GM12878 (cell line): ENCODE data around the gene ARL5A. TPM values are rescaled to one million over a fixed set of nuclear protein-coding genes. Genes with fewer than 3 reads are reported as not detected.

Source experiments
- ATAC-seq: fragments of 200-7000 bp; cut with Tn5 transposase; 3 replicates; pipeline ENCODE4 v1.9.1; 2020; ENCODE audit warnings: mild to moderate bottlenecking, moderate library complexity
- BruUV-seq: library from RNA; stranded (reverse); fragments of 400-500 nt; replicated peaks from 2 replicates; lab custom pipeline; 2021; lab: Mats Ljungman, UMichigan
- CTCF ChIA-PET: fragments of 300-600 bp; sonication (Branson Sonifier 250); formaldehyde crosslinking; extraction: SDS; loops from one replicate; lab custom pipeline; 2021; ENCODE audit warnings: inconsistent platforms; lab: Yijun Ruan, JAX
- POLR2A ChIA-PET: fragments of 350-600 bp; formaldehyde crosslinking; extraction: SDS; loops from one replicate; lab custom pipeline; 2021; ENCODE audit warnings: inconsistent platforms; lab: Charles Lee
- RAD21 ChIA-PET: fragments of 300-600 bp; sonication (Branson Sonifier 250); formaldehyde crosslinking; loops from one replicate; lab custom pipeline; 2023; ENCODE audit warnings: antibody characterized with exemption; ENCODE audit not compliant: unreplicated experiment; lab: Charles Lee
- SMC1A ChIA-PET: fragments of 300-600 bp; sonication (Branson Sonifier 250); formaldehyde crosslinking; loops from one replicate; lab custom pipeline; 2023; ENCODE audit not compliant: unreplicated experiment, uncharacterized antibody; lab: Charles Lee
- DNase-seq: peaks from one replicate; pipeline ENCODE4 v3.0.0-alpha.2; 2011; ENCODE audit warnings: low read depth, low spot score
- FAIRE-seq: peaks from 3 replicates; lab custom pipeline; 2011; peaks lifted over from hg19 to GRCh38; lab: Jason Lieb, UNC
- H2AFZ ChIP-seq: 2 replicates; pipeline ENCODE4 v1.6.0; 2011; ENCODE audit warnings: low read depth, low read length, control low read depth; ENCODE audit not compliant: control insufficient read depth
- H3K27ac ChIP-seq: 2 replicates; pipeline ENCODE4 v1.5.1; 2011; ENCODE audit warnings: control low read depth; ENCODE audit not compliant: control insufficient read depth, insufficient read depth
- H3K27me3 ChIP-seq, 2 experiments: replicated peaks in 1 of 2; 2 replicates each; pipeline versions ENCODE4 v1.6.0 to v1.6.1; 2011; ENCODE audit warnings: low read length in 1 of 2; ENCODE audit not compliant: control insufficient read depth in 2 of 2, insufficient read depth in 2 of 2
- H3K36me3 ChIP-seq, 2 experiments: 2 replicates each; pipeline ENCODE4 v1.5.1; 2011; ENCODE audit warnings: low read length in 1 of 2; ENCODE audit not compliant: control insufficient read depth in 2 of 2, insufficient read depth in 2 of 2
- H3K4me1 ChIP-seq: 2 replicates; pipeline ENCODE4 v1.6.1; 2011; ENCODE audit warnings: mild to moderate bottlenecking, low read length, moderate library complexity, mixed read lengths; ENCODE audit not compliant: control insufficient read depth, insufficient read depth
- H3K4me2 ChIP-seq: 2 replicates; pipeline ENCODE4 v1.6.0; 2011; ENCODE audit warnings: control low read depth; ENCODE audit not compliant: control insufficient read depth, insufficient read depth
- H3K4me3 ChIP-seq: fragments of 200-600 bp; sonication (generic); 2 replicates; pipeline ENCODE4 v1.5.1; 2016
- H3K79me2 ChIP-seq: 2 replicates; pipeline ENCODE4 v1.6.0; 2011; ENCODE audit warnings: low read length; ENCODE audit not compliant: control insufficient read depth, insufficient read depth
- H3K9ac ChIP-seq: 2 replicates; pipeline ENCODE4 v1.8.0; 2011; ENCODE audit warnings: low read length, control low read depth, mixed read lengths; ENCODE audit not compliant: control insufficient read depth, insufficient read depth
- H3K9me3 ChIP-seq: replicated peaks from 3 replicates; pipeline ENCODE4 v1.5.1; 2011; ENCODE audit warnings: mild to moderate bottlenecking, low read length; ENCODE audit not compliant: control insufficient read depth, insufficient read depth
- H4K20me1 ChIP-seq: 2 replicates; pipeline ENCODE4 v1.6.0; 2011; ENCODE audit not compliant: control insufficient read depth, insufficient read depth
- CHD1 ChIP-seq: IDR thresholded peaks from 2 replicates; pipeline ENCODE4 v1.6.1; 2012; ENCODE audit warnings: low read depth, low read length, improper control_type of control experiment
- FOXM1 ChIP-seq: IDR thresholded peaks from 2 replicates; pipeline ENCODE4 v1.6.1; 2012; ENCODE audit warnings: low read depth, mild to moderate bottlenecking, inconsistent platforms, low read length, moderate library complexity
- HCFC1 ChIP-seq: fragments of 150-350 bp; IDR thresholded peaks from 2 replicates; pipeline ENCODE4 v1.6.1; 2014; ENCODE audit warnings: low read length
- HDAC2 ChIP-seq: fragments of 200-600 bp; sonication (generic); IDR thresholded peaks from 2 replicates; pipeline ENCODE4 v1.6.1; 2017
- JUNB ChIP-seq: IDR thresholded peaks from 2 replicates; pipeline ENCODE4 v1.6.1; 2016; ENCODE audit warnings: antibody characterized with exemption, mild to moderate bottlenecking
- LARP7 ChIP-seq: fragments of 450-650 bp; IDR thresholded peaks from 2 replicates; pipeline ENCODE4 v1.6.1; 2017; ENCODE audit warnings: mild to moderate bottlenecking
- MAX ChIP-seq: IDR thresholded peaks from 2 replicates; pipeline ENCODE4 v1.6.1; 2012; ENCODE audit warnings: low read depth, low read length, improper control_type of control experiment
- MEF2A ChIP-seq: IDR thresholded peaks from 2 replicates; pipeline ENCODE4 v1.6.1; 2011; ENCODE audit warnings: low read depth, mild to moderate bottlenecking, low read length, moderate library complexity; ENCODE audit not compliant: insufficient read depth
- NR2C1 ChIP-seq: fragments of 450-650 bp; IDR thresholded peaks from 2 replicates; pipeline ENCODE4 v1.6.1; 2017; ENCODE audit warnings: antibody characterized with exemption, mild to moderate bottlenecking, moderate library complexity
- RUNX3 ChIP-seq: IDR thresholded peaks from 2 replicates; pipeline ENCODE4 v1.6.1; 2012; ENCODE audit warnings: low read length, inconsistent platforms
- SREBF1 ChIP-seq: IDR thresholded peaks from 2 replicates; pipeline ENCODE4 v1.6.1; 2012; ENCODE audit warnings: mild to moderate bottlenecking, low read length
- ZBTB40 ChIP-seq: fragments of 450-650 bp; IDR thresholded peaks from 2 replicates; pipeline ENCODE4 v1.6.1; 2016; ENCODE audit warnings: mild to moderate bottlenecking, moderate library complexity, borderline replicate concordance
- ZNF207 ChIP-seq: fragments of 450-650 bp; IDR thresholded peaks from 2 replicates; pipeline ENCODE4 v1.6.1; 2014; ENCODE audit warnings: antibody characterized with exemption, mild to moderate bottlenecking, borderline replicate concordance
- WGBS: methylation state at CpG from one replicate; pipeline ENCODE4 v1.1.6; 2016; ENCODE audit warnings: low lambda C conversion rate; ENCODE audit not compliant: insufficient replicate concordance, insufficient coverage; ENCODE audit errors: missing lambda C conversion rate; 5-methylcytosine and 5-hydroxymethylcytosine counted together
- in situ Hi-C: fragments of 300-500 bp; cut with MboI; formaldehyde crosslinking; loops from 9 replicates; pipeline ENCODE4 v1.14.3; 2018; ENCODE audit warnings: mixed read lengths
- intact Hi-C: fragments of 100-400 bp; cut with micrococcal nuclease; formaldehyde crosslinking; loops from one replicate; pipeline ENCODE4 v1.14.2; 2022; ENCODE audit not compliant: unreplicated experiment
- polyA plus RNA-seq, 11 experiments: library from polyadenylated mRNA; depleted of rRNA in 4 of 11; unstranded in 6 of 11; stranded (reverse) in 5 of 11; fragments of >200 nt; fragmentation: Nextera tagmentation in 4 of 11; fragmentation: Illumina TruSeq in 1 of 11; extraction: Ambion mirVana in 4 of 11; extraction: Trizol in 1 of 11; gene quantifications; 1 replicate in 1 of 11; 2 replicates in 10 of 11; pipeline versions ENCODE4 v1.2.1 to v1.2.3, GENCODE V29; 2011 to 2016; ENCODE audit warnings: inconsistent platforms in 2 of 11, missing spikeins in 2 of 11, low read depth in 1 of 11
- total RNA-seq, 4 experiments: library from RNA; depleted of rRNA in 3 of 4; stranded (reverse); fragments of >200 nt in 3 of 4; fragmentation: Illumina TruSeq in 1 of 4; extraction: Trizol in 1 of 4; gene quantifications; 2 replicates each; pipeline versions ENCODE4 v1.2.1 to v1.2.3, GENCODE V29; 2013 to 2021
- TF ChIP-seq, protein P1 (sequence below): fragments of 150-350 bp; IDR thresholded peaks from 2 replicates; pipeline ENCODE4 v1.6.1; 2016; ENCODE audit warnings: low read depth, low read length

ARL5A gene
- total and polyA plus RNA-seq, 10 of the 15 experiments (the other 5 are each of a cell fraction or from before 2014, with no cell fraction given): 9.4 to 52.9 (median 32.0) TPM

DNA sequence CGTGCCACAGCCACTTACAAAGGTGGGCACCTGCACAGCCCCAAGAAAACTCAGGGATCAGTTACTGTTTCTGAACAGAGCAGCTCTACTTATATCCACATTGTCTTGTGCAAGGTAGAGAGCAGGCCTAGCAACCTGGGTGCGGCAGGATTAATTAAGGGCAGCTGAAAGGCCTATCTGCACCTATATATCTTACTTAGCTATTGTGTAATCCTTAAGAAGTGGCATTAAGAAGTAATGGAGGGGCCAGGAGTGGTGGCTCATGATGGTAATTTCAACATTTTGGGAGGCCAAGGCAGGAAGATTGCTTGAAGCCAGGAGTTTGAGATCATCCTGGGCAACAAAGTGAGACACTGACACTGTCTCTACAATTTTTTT, 12.8 kb upstream of the ARL5A start (continued):
- TF ChIP-seq ZBTB40 (no peak), HDAC2 (no peak)

GRCh38 chr2:151840216-151841046, 12.2 kb upstream of the ARL5A start:
- 31% methylated on average over 5 of the region's 5 CpGs for WGBS
- TF ChIP-seq MEF2A (0 out of 2 replicates have a peak, but pooled peaks have one; percentile 45), RUNX3 (peak; percentile 86), HCFC1 (no peak), LARP7 (no peak), HDAC2 (no peak), ZNF207 (no peak), MAX (no peak), JUNB (peak; percentile 81), NR2C1 (no peak), SREBF1 (no peak), CHD1 (no peak), FOXM1 (0 out of 2 replicates have a peak, but pooled peaks have one; percentile 40)
- TF ChIP-seq, protein P1, sequence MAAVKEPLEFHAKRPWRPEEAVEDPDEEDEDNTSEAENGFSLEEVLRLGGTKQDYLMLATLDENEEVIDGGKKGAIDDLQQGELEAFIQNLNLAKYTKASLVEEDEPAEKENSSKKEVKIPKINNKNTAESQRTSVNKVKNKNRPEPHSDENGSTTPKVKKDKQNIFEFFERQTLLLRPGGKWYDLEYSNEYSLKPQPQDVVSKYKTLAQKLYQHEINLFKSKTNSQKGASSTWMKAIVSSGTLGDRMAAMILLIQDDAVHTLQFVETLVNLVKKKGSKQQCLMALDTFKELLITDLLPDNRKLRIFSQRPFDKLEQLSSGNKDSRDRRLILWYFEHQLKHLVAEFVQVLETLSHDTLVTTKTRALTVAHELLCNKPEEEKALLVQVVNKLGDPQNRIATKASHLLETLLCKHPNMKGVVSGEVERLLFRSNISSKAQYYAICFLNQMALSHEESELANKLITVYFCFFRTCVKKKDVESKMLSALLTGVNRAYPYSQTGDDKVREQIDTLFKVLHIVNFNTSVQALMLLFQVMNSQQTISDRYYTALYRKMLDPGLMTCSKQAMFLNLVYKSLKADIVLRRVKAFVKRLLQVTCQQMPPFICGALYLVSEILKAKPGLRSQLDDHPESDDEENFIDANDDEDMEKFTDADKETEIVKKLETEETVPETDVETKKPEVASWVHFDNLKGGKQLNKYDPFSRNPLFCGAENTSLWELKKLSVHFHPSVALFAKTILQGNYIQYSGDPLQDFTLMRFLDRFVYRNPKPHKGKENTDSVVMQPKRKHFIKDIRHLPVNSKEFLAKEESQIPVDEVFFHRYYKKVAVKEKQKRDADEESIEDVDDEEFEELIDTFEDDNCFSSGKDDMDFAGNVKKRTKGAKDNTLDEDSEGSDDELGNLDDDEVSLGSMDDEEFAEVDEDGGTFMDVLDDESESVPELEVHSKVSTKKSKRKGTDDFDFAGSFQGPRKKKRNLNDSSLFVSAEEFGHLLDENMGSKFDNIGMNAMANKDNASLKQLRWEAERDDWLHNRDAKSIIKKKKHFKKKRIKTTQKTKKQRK: no peak

More at GRCh38 chr2:151840216-151841046, 12.2 kb upstream of the ARL5A start:
- BruUV-seq: no TSS peak
- H3K4me2 ChIP-seq: peak overlapping the region; percentile 66
- peak; percentile 99 for ATAC-seq
- H3K4me1 ChIP-seq: peaks cover 40% of the 10 kb centered on the region
- H3K27ac ChIP-seq: peak overlapping the region; percentile 72
- no peaks in the 10 kb centered on the region for H4K20me1 ChIP-seq
- H3K79me2 ChIP-seq: no peaks in the 10 kb centered on the region
- in situ Hi-C loops (loop anchor here (10.0 kb wide), 1 partner anchor 324 kb away; no protein-coding TSS in a partner anchor), intact Hi-C loops (no loop called here)
- ChIA-PET CTCF (interaction anchor here (1.2 to 1.5 kb wide), 4 partner anchors 9 to 295 kb away, joined by 3 to 7 read pairs (median 4); no protein-coding TSS in a partner anchor), SMC1A (interaction anchor here (0.6 to 1.8 kb wide), 12 partner anchors 9 to 543 kb away, joined by 3 to 9 read pairs (median 4); partner anchors contain the start of gene ARL5A), RAD21 (interaction anchor here (0.9 to 2.1 kb wide), 8 partner anchors 9 to 69 kb away, joined by 3 to 6 read pairs (median 4); no protein-coding TSS in a partner anchor), POLR2A (interaction anchor here (0.6 kb wide), 1 partner anchor 19 kb away, joined by 3 read pairs; no protein-coding TSS in a partner anchor)
- H3K36me3 ChIP-seq: no peaks in the 10 kb centered on the region
- H3K9ac ChIP-seq: peak overlapping the region; percentile 30
- H3K27me3 ChIP-seq: no peaks in the 10 kb centered on the region
- peak; percentile 82 for DNase-seq
- no peak overlapping the region for H3K4me3 ChIP-seq
- no peaks in the 10 kb centered on the region for H3K9me3 ChIP-seq
- FAIRE-seq: peak; percentile 98
- peak overlapping the region; percentile 33; the same call in 1 of the 2 replicates for H2AFZ ChIP-seq
